ENCODE results near the gene ATP2B3. TPM values are rescaled to one million over a fixed set of nuclear protein-coding genes. Genes with fewer than 3 reads are reported as not detected.

The ATP2B3 gene
- not detected in 2 replicates for total RNA-seq

DNA sequence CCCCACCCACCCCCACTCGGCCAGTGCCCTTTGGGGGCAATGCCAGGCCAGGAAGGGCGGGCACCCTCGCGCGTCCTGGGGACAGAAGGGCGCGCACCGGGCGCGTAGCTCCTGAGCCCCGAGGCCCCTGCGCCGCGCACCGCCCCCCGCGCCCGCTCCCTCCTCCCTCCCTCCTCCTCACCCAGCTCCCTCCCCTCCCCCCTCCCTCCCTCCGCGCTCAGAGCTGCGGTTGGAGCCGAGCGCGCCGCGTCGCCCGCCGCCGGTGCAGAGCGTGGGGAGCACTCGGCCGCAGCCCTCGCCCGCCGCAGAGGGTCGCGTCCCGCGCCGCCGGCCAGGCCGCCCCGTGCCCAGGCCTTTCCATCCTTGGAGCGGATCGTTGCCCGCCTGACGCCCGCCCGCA lies at the start of gene ATP2B3:
Gene ATP2B3 (plus strand): TSS at position 220 of the 400 bp plus-strand sequence. CDS start 18,606 bp downstream, outside the sequence.
- no peak for DNase-seq (ENCODE audit: low read depth)
- TF ChIP-seq, protein P1, sequence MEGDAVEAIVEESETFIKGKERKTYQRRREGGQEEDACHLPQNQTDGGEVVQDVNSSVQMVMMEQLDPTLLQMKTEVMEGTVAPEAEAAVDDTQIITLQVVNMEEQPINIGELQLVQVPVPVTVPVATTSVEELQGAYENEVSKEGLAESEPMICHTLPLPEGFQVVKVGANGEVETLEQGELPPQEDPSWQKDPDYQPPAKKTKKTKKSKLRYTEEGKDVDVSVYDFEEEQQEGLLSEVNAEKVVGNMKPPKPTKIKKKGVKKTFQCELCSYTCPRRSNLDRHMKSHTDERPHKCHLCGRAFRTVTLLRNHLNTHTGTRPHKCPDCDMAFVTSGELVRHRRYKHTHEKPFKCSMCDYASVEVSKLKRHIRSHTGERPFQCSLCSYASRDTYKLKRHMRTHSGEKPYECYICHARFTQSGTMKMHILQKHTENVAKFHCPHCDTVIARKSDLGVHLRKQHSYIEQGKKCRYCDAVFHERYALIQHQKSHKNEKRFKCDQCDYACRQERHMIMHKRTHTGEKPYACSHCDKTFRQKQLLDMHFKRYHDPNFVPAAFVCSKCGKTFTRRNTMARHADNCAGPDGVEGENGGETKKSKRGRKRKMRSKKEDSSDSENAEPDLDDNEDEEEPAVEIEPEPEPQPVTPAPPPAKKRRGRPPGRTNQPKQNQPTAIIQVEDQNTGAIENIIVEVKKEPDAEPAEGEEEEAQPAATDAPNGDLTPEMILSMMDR (IDR thresholded peaks at IDR 0.05; ENCODE audit: insufficient read depth, low read depth, low read length): no peak
- no peak within 1 kb of the TSS for H3K4me3 ChIP-seq (ENCODE audit: low read depth, low read length)

DNA sequence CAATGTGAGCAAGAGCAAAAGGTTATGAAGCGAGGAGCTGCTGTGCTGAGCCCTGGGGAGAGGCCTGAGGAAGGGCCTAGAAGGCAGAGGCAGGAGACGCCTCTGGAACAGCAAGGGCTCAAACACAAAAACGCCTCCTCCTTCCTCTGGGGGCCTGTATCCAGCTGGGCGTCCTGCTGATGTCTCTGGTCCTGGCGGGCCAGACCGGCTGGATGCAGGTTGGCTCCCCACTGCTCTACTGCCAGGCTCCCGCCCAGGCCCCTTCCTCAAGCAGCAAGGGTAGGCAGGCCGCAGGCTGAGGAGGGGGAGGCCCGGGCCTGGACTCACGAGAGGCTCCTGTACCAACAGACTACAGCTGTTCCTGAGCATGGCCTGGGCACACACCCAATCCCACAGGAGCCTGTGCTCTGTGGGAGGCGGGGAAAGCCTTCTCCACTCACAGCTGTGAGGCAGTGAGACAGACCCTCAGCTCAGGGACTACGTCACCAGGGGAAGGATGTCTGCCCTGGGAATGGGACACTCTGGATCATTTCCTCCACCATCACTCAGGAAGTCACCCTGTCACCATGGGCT lies 49.3 kb upstream of the ATP2B3 start:
- DNase-seq (ENCODE audit: low read depth): no peak
- TF ChIP-seq, protein P1 (IDR thresholded peaks at IDR 0.05; ENCODE audit: insufficient read depth, low read depth, low read length): no peak
- H3K4me3 ChIP-seq (ENCODE audit: low read depth, low read length): no peak overlapping the region

DNA sequence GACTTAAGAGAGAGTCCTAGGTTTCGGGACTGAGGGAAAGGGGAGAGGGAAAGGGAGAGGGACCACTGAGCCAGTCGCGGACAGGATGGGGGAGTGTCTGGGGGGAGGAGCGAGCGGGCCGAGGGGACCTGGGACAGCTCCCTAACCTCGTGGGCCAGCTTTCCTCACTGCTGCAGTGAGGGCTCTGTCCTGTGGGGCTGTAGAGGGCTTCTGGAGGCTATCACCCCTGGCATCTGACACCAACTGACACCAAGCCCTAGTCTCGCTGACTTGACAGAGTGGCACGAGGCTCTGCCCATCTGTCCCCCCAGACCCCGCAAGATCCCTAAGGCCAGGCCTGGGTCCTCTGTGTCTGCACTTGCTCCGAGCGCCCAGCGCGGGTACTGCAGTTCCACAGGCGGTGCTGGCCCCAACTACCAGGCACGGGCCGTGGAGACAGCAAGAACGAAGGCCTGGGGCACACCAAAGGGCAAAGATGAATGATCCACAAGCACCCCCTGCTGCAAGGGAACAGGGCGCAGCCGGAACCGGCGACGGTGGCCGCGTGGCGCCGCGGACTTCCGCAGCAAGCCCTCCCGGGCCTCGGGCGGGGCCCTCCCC lies 47.5 kb upstream of the ATP2B3 start:
- DNase-seq (ENCODE audit: low read depth): peak; percentile 21
- H3K4me3 ChIP-seq (ENCODE audit: low read depth, low read length): peak overlapping the region; percentile 67
- TF ChIP-seq, protein P1 (IDR thresholded peaks at IDR 0.05; ENCODE audit: insufficient read depth, low read depth, low read length): no peak

DNA sequence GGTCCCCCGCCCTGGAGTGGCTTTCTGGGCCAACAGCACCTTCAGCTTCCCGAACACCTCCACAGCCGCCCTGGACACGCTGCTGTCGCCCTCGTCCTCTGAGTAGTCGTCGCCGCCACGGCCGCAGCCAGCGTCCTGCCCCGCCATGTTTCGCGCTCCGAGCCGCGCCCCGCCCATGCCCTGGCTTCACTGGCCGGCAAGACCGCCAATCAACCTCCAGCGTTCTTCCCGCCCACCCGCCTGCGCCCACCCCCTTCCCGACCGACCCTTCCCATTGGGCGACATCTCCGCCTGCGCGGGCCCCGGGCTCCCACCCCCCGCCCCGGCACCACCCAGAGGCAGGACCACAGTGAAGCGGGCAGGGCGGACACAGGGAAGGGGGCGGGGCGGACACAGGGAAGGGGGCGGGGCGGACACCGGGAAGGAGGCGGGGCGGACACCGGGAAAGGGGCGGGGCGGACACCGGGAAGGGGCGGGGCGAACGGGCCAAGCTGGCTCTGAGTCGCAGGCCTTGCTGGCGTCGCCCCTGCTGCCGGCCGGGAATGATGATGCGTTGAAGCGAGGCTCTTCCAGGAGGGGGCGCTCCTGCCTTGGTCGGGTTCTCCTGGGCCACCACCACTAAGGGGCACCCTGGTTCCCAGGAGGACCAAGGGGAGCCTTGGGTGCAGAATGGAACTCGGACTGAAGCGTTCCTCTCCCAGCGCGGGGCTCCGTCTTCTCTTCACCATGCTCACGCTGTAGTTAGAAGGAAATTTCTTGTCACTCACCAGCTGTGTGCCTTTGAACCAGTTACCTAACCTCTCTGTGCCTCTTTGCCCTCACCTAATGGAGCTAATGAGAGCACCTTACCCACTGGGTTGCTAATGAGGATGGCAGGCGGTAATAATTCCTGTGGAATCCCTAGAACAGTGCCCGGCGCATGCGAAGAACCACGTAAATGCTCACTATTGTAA lies 46.8 kb upstream of the ATP2B3 start, which contains the start of gene HAUS7:
Gene HAUS7 (minus strand): TSS at position 166 of the 953 bp plus-strand sequence. CDS start 19 bp downstream, at position 147.
- peak within 1 kb of the TSS; percentile 67 for H3K4me3 ChIP-seq (ENCODE audit: low read depth, low read length)
- TF ChIP-seq, protein P1 (IDR thresholded peaks at IDR 0.05; ENCODE audit: insufficient read depth, low read depth, low read length): peak; percentile 61
- DNase-seq (ENCODE audit: low read depth): peak; percentile 93

DNA sequence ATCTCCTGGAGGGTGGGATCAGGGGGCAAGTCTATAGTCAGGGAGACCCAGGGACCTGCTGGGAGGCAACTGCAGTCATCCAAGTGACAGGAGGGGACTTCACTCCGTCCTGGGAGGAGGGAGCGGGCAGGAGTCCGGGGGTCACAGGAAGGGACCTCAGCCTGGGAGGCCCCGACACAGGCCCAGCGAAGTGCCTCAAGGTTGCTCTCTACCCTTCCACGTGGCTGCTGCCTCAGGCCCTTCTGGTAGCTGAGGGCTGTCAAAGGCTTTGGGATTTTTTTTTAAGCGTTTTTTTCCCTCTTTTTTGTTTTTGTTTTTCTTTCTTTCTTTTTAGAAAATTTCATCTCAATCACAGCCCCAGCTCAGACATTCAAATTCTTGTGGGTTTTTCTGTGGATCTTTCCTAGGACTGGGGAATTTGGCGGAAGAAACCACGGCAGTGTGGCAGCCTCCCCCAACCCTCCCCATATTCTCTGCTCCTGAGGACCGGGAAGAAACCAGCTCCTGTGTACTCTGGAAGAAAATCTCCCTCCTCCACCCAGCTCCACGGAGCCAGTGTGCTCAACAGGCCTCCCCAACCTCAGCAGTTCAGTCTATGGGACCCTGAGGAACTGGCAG lies 45.7 kb upstream of the ATP2B3 start:
- H3K4me3 ChIP-seq (ENCODE audit: low read depth, low read length): no peak overlapping the region
- TF ChIP-seq, protein P1 (IDR thresholded peaks at IDR 0.05; ENCODE audit: insufficient read depth, low read depth, low read length): no peak
- no peak for DNase-seq (ENCODE audit: low read depth)

DNA sequence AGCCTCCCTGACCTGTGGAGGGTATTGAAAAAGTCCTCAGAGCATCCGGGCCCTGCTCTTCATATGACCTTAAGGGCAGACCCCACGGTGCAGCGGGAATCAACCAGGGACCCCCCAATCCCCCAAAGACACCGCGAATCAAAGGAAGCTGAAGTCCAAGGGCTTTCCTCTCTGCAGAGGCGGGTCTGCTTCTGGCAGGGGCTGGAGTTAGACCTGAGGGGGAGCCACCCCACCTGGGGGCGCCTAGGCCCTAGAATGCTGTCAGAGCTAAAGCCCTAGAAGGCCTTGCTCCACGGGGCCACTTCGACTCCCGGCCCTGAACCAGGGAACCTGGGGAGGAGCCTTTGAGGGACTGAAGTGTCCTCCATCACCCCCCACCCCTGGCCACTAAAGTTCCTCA lies 44.3 kb upstream of the ATP2B3 start:
- no peak for DNase-seq (ENCODE audit: low read depth)
- no peak overlapping the region for H3K4me3 ChIP-seq (ENCODE audit: low read depth, low read length)
- TF ChIP-seq, protein P1 (IDR thresholded peaks at IDR 0.05; ENCODE audit: insufficient read depth, low read depth, low read length): no peak
